ENCODE results near the gene AFF3. TPM values are rescaled to one million over a fixed set of nuclear protein-coding genes. Genes with fewer than 3 reads are reported as not detected.

AFF3 gene
- total and polyA plus RNA-seq, 2 of the 4 experiments (the other 2 are of a cell fraction), result 12.9 to 14.3 TPM

DNA sequence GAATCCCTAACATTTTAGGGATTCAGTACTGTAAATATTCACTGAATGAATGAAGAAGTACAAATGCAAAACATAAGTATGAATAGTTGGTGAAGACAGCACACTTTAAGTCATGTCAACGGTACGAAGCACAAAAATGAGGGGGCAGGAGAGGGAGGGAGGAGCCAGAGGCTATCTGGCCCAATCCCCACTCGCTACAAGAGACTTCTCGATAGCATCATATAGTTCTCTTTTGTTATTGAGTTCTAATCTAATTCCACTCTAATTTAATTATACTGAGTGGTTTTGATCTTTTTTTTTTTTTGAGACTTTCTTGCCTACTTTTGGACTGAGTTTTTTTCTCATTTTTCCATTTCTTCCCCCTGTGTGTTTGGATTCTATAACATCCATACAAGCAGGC is 500.4 kb downstream of the AFF3 start:
- H2AK5ac ChIP-seq (ENCODE audit: low read depth, low read length), result no peak overlapping the region
- no peak overlapping the region for H4K91ac ChIP-seq (ENCODE audit: insufficient read depth, low read depth, low read length)
- peaks cover 6% of the 10 kb centered on the region; the same call in 1 of the 2 replicates for H3K9me1 ChIP-seq (ENCODE audit: insufficient read depth, low read length)
- H3K23ac ChIP-seq (ENCODE audit: low read depth, low read length), result no peak overlapping the region
- dilution Hi-C loops (cut with HindIII; ENCODE audit: low sequenced_read_pairs, unreplicated experiment) (no loop called here), intact Hi-C loops (cut with micrococcal nuclease) (no loop called here), in situ Hi-C loops (cut with MboI; ENCODE audit: low sequenced_read_pairs) (no loop called here)
- H3K27me3 ChIP-seq (ENCODE audit: control insufficient read depth, insufficient read depth, low read length), result no peaks in the 10 kb centered on the region
- H2AFZ ChIP-seq (replicated peaks; ENCODE audit: low read length, poor library complexity), result no peak overlapping the region
- DNase-seq (no peak), ATAC-seq (ENCODE audit: low read depth) (no peak)
- ChIA-PET CTCF (no interaction called here), POLR2A (ENCODE audit: unreplicated experiment) (no interaction called here)
- no peaks in the 10 kb centered on the region for H3K36me3 ChIP-seq (ENCODE audit: control insufficient read depth, insufficient read depth, low read length)
- H3K9ac ChIP-seq (ENCODE audit: low read depth, low read length), result no peak overlapping the region
- no peak overlapping the region for H3K14ac ChIP-seq (replicated peaks; ENCODE audit: low read depth, low read length)
- H2BK20ac ChIP-seq (ENCODE audit: low read depth, low read length), result no peak overlapping the region
- no peak overlapping the region for H4K8ac ChIP-seq (ENCODE audit: low read depth in 2 of 2, low read length in 2 of 2)
- no peak overlapping the region for H2BK5ac ChIP-seq (ENCODE audit: low read depth, low read length, poor library complexity, severe bottlenecking)
- H3K4me3 ChIP-seq (ENCODE audit: insufficient read depth, low read depth, low read length), result no peak overlapping the region
- no peak overlapping the region for H3K27ac ChIP-seq (ENCODE audit: insufficient read depth, low read length)
- H3K79me1 ChIP-seq (ENCODE audit: low read depth in 1 of 2, low read length in 2 of 2), result no peaks in the 10 kb centered on the region; a peak in 1 of 4 replicates
- H4K20me1 ChIP-seq (ENCODE audit: insufficient read depth, low read length), result no peaks in the 10 kb centered on the region
- no peaks in the 10 kb centered on the region for H3K9me3 ChIP-seq (ENCODE audit: control insufficient read depth, insufficient read depth, low read length)
- H3K56ac ChIP-seq (ENCODE audit: extremely low read depth, insufficient read depth, low read length), result no peak overlapping the region
- no peak overlapping the region for H2BK120ac ChIP-seq (ENCODE audit: low read depth, low read length)
- WGBS, 2 experiments (ENCODE audit: extremely low coverage in 2 of 2, insufficient read length in 1 of 2), result no CpG with 5 or more reads among the region's 4 CpGs
- H3K4ac ChIP-seq (ENCODE audit: low read depth, low read length), result no peak overlapping the region
- no peak overlapping the region for H4K5ac ChIP-seq (ENCODE audit: low read depth, low read length)
- H3K4me1 ChIP-seq (ENCODE audit: control insufficient read depth, insufficient read depth, low read length), result peaks cover 8% of the 10 kb centered on the region
- H3K18ac ChIP-seq (ENCODE audit: low read depth, low read length), result no peak overlapping the region
- no peak overlapping the region for H2BK15ac ChIP-seq (ENCODE audit: low read depth, low read length)
- no TSS peak for BruUV-seq (replicated peaks)
- TF ChIP-seq RCOR1 (IDR thresholded peaks at IDR 0.05; ENCODE audit: insufficient replicate concordance, low read length) (no peak), NFE2L2 (IDR thresholded peaks at IDR 0.05; ENCODE audit: low read depth, low read length) (no peak), SMC3 (IDR thresholded peaks at IDR 0.05; ENCODE audit: low read depth, low read length) (no peak), FOS (IDR thresholded peaks at IDR 0.05; ENCODE audit: low read depth, low read length) (no peak), MAZ (IDR thresholded peaks at IDR 0.05; ENCODE audit: borderline replicate concordance, low read depth, low read length) (no peak), CEBPB (IDR thresholded peaks at IDR 0.05; ENCODE audit: low read depth, low read length) (no peak), MAFK (IDR thresholded peaks at IDR 0.05; ENCODE audit: low read depth, low read length) (no peak), CHD1 (IDR thresholded peaks at IDR 0.05; ENCODE audit: low read depth, low read length) (no peak), RAD21 (IDR thresholded peaks at IDR 0.05; ENCODE audit: low read length) (no peak), RFX5 (IDR thresholded peaks at IDR 0.05; ENCODE audit: low read depth, low read length) (no peak), MXI1 (IDR thresholded peaks at IDR 0.05; ENCODE audit: borderline replicate concordance, low read depth, low read length) (no peak), POLR2A (IDR thresholded peaks at IDR 0.05; ENCODE audit: low read depth, low read length) (no peak), BHLHE40 (IDR thresholded peaks at IDR 0.05; ENCODE audit: low read depth, low read length) (no peak)
- TF ChIP-seq, protein P1, sequence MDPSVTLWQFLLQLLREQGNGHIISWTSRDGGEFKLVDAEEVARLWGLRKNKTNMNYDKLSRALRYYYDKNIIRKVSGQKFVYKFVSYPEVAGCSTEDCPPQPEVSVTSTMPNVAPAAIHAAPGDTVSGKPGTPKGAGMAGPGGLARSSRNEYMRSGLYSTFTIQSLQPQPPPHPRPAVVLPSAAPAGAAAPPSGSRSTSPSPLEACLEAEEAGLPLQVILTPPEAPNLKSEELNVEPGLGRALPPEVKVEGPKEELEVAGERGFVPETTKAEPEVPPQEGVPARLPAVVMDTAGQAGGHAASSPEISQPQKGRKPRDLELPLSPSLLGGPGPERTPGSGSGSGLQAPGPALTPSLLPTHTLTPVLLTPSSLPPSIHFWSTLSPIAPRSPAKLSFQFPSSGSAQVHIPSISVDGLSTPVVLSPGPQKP (IDR thresholded peaks at IDR 0.05; ENCODE audit: borderline replicate concordance, low read depth, low read length), result no peak
- TF ChIP-seq, protein P2, sequence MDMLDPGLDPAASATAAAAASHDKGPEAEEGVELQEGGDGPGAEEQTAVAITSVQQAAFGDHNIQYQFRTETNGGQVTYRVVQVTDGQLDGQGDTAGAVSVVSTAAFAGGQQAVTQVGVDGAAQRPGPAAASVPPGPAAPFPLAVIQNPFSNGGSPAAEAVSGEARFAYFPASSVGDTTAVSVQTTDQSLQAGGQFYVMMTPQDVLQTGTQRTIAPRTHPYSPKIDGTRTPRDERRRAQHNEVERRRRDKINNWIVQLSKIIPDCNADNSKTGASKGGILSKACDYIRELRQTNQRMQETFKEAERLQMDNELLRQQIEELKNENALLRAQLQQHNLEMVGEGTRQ (IDR thresholded peaks at IDR 0.05; ENCODE audit: low read depth, low read length), result no peak
- TF ChIP-seq, protein P3, sequence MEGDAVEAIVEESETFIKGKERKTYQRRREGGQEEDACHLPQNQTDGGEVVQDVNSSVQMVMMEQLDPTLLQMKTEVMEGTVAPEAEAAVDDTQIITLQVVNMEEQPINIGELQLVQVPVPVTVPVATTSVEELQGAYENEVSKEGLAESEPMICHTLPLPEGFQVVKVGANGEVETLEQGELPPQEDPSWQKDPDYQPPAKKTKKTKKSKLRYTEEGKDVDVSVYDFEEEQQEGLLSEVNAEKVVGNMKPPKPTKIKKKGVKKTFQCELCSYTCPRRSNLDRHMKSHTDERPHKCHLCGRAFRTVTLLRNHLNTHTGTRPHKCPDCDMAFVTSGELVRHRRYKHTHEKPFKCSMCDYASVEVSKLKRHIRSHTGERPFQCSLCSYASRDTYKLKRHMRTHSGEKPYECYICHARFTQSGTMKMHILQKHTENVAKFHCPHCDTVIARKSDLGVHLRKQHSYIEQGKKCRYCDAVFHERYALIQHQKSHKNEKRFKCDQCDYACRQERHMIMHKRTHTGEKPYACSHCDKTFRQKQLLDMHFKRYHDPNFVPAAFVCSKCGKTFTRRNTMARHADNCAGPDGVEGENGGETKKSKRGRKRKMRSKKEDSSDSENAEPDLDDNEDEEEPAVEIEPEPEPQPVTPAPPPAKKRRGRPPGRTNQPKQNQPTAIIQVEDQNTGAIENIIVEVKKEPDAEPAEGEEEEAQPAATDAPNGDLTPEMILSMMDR (conservative IDR thresholded peaks at IDR 0.05; ENCODE audit: low read depth, low read length), result no peak
- no peak overlapping the region for H2AK9ac ChIP-seq (replicated peaks; ENCODE audit: low read depth, low read length, poor library complexity)
- H3K4me2 ChIP-seq (ENCODE audit: low read depth, low read length), result no peak overlapping the region

Measured in IMR-90 (cell line).